ENCODE results near the gene LUC7L3.
"Not testable (repeated sequence)": the region's sequence is repeated elsewhere in the genome, so short reads cannot be mapped to it uniquely, and the experiment has no call there.

Gene LUC7L3

GRCh38 chr17:50686494-50687199 is 32.8 kb upstream of the LUC7L3 start:
- ATAC-seq, result no peak

- ATAC-seq, result no peak
These were observed 32.0 kb upstream of the LUC7L3 start for GRCh38 chr17:50687200-50688066.

GRCh38 chr17:50688245-50688644 is 31.2 kb upstream of the LUC7L3 start:
- ATAC-seq, result no peak

- no peak for ATAC-seq
These were observed 30.2 kb upstream of the LUC7L3 start for GRCh38 chr17:50689251-50689650.

- no peak for ATAC-seq
These were observed 29.2 kb upstream of the LUC7L3 start for GRCh38 chr17:50689956-50690886.

GRCh38 chr17:50690887-50691549 is 28.4 kb upstream of the LUC7L3 start:
- ATAC-seq, result no peak

- no peak for ATAC-seq
These were observed 27.6 kb upstream of the LUC7L3 start for GRCh38 chr17:50691550-50692447.

- no peak for ATAC-seq
These were observed 26.9 kb upstream of the LUC7L3 start for GRCh38 chr17:50692448-50693035.

GRCh38 chr17:50693036-50693682 is 26.2 kb upstream of the LUC7L3 start:
- no peak for ATAC-seq

GRCh38 chr17:50696365-50696879 is 23.0 kb upstream of the LUC7L3 start:
- no peak for ATAC-seq

- ATAC-seq, result no peak
These were observed 22.3 kb upstream of the LUC7L3 start for GRCh38 chr17:50697062-50697461.

- no peak for ATAC-seq
These were observed 21.6 kb upstream of the LUC7L3 start for GRCh38 chr17:50697663-50698272.

GRCh38 chr17:50699410-50699809 is 20.0 kb upstream of the LUC7L3 start:
- no peak for ATAC-seq

- ATAC-seq, result no peak
These were observed 16.2 kb upstream of the LUC7L3 start for GRCh38 chr17:50703162-50703561.

GRCh38 chr17:50707289-50708049 is 11.9 kb upstream of the LUC7L3 start, which contains the start of gene ANKRD40:
TSS of gene ANKRD40 (minus strand) at chr17:50707914. CDS start at chr17:50707654, 260 bp downstream.
- ATAC-seq, result peak; percentile 90 to 91

GRCh38 chr17:50708050-50709000 is 11.1 kb upstream of the LUC7L3 start:
- ATAC-seq, result no peak

GRCh38 chr17:50709053-50709452 is 10.3 kb upstream of the LUC7L3 start:
- ATAC-seq, result not testable (repeated sequence)
